COR-L47 (cell line): Measurements from ENCODE around the gene ECT2.
"Not testable (repeated sequence)": the region's sequence is repeated elsewhere in the genome, so short reads cannot be mapped to it uniquely, and the experiment has no call there.

Experiments
- DNase-seq: peaks from one replicate; lab custom pipeline; 2025; lab: John Stamatoyannopoulos, UW

Gene ECT2, protein sequence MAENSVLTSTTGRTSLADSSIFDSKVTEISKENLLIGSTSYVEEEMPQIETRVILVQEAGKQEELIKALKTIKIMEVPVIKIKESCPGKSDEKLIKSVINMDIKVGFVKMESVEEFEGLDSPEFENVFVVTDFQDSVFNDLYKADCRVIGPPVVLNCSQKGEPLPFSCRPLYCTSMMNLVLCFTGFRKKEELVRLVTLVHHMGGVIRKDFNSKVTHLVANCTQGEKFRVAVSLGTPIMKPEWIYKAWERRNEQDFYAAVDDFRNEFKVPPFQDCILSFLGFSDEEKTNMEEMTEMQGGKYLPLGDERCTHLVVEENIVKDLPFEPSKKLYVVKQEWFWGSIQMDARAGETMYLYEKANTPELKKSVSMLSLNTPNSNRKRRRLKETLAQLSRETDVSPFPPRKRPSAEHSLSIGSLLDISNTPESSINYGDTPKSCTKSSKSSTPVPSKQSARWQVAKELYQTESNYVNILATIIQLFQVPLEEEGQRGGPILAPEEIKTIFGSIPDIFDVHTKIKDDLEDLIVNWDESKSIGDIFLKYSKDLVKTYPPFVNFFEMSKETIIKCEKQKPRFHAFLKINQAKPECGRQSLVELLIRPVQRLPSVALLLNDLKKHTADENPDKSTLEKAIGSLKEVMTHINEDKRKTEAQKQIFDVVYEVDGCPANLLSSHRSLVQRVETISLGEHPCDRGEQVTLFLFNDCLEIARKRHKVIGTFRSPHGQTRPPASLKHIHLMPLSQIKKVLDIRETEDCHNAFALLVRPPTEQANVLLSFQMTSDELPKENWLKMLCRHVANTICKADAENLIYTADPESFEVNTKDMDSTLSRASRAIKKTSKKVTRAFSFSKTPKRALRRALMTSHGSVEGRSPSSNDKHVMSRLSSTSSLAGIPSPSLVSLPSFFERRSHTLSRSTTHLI

GRCh38 chr3:172750368-172751174, at the start of gene ECT2:
TSS of gene ECT2 (plus strand) at chr3:172750726. CDS start at chr3:172754531, 3,805 bp downstream.
- peak; percentile 100 for DNase-seq

DNA sequence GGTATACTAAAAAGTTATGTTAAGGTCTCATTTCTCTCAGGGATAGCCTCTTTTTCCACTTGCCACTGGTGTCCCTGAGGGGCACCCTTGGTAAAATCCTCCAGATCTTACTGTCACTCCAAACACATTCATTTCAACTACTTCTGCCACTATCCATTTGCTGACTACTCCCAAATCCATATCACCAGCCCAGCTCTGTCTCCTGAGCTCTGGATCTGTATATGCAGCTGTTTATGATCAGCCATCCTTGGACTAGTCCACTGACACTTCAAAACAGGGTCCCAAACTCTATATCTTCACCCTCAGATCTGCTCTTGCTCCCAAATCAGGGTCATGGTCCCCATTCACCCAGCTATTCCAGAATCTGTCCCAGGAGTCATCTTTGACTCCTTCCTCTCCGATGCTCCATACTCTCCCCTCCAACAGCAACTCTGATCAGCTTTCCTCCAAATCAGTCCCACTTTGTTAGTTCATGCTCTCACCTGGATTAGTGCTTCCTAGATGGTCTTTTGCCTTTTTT, 49.5 kb upstream of the ECT2 start:
- DNase-seq, result no peak

DNA sequence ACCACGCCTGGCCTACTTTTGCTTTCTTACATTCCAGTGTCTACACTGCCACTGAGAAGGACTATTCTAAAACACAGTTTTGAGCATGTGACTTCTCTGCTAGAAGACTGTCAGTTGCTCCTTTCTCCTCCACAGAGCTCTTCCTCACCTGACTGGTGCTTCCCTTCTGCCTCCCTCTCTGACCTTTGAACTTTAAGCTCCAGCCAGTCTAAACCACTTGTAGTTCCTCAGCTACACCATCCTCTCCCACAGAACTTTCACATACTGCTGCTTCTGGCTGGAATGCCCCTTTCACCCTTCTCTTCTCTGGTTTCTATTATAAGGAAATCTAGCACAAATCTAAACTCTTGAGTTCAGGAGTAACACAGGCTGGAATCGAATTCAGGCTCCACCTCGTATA, 48.8 kb upstream of the ECT2 start:
- no peak for DNase-seq

DNA sequence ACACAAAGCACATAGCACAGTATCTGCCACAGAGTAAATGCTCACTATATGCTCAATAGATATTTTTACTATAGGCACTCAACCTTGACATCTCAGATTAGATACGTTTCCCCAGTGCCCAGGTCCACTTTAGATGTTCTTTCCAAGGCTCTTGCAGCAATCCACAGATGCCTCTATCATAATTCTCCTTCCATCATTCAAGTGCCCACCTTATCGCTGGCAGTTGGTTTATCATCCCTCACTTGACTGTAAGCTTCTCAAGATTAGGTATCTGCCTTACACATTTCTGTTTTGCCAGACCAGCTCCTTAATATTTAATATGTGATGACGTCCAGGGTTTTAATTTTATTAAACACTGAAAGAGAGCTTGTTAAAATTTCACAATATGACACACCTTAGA, 48.3 kb upstream of the ECT2 start:
- DNase-seq, result no peak

DNA sequence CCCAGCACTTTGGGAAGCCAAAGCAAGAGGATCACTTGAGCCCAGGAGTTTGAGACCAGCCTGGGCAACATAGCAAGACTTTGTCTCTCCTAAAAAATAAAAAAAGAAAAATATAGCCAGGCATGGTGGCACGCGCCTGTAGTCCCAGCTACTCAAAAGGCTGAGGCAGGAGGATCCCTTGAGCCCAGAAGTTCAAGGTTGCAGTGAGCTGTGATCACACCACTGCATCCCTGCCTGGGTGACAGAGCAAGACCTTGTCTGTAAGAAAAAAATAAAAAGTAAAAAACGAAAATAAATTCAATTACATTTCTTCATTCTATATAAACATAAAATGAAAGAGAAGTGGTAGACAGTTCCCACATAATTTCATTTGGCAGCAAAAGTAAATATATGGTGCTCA, 47.8 kb upstream of the ECT2 start:
- DNase-seq, result not testable (repeated sequence)

DNA sequence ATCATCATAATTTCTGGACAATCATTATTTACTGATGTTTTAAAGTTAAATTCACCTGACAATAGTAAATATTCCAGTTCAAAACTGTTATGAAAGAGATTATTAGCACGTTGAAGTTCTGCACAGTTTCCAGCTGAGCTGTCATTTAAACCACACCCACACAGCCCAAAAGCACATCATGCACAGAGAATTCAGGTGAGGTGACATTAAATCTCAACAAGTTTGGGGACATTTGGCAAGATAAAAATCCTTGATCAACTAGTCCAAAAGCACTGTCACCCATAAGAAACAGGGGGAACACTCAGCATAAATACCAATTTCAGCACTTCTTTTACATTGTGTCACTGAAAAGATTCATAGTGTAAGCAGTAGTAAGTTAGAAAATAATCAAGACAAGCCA, 46.5 kb upstream of the ECT2 start:
- DNase-seq, result no peak

- DNase-seq, result no peak
Observed at GRCh38 chr3:172705170-172705569, 45.4 kb upstream of the ECT2 start.

- DNase-seq, result no peak
Observed at GRCh38 chr3:172707030-172707429, 43.5 kb upstream of the ECT2 start.

- no peak for DNase-seq
Observed at GRCh38 chr3:172707967-172708366, 42.6 kb upstream of the ECT2 start.

- no peak for DNase-seq
Observed at GRCh38 chr3:172708921-172709773, 41.4 kb upstream of the ECT2 start.

DNA sequence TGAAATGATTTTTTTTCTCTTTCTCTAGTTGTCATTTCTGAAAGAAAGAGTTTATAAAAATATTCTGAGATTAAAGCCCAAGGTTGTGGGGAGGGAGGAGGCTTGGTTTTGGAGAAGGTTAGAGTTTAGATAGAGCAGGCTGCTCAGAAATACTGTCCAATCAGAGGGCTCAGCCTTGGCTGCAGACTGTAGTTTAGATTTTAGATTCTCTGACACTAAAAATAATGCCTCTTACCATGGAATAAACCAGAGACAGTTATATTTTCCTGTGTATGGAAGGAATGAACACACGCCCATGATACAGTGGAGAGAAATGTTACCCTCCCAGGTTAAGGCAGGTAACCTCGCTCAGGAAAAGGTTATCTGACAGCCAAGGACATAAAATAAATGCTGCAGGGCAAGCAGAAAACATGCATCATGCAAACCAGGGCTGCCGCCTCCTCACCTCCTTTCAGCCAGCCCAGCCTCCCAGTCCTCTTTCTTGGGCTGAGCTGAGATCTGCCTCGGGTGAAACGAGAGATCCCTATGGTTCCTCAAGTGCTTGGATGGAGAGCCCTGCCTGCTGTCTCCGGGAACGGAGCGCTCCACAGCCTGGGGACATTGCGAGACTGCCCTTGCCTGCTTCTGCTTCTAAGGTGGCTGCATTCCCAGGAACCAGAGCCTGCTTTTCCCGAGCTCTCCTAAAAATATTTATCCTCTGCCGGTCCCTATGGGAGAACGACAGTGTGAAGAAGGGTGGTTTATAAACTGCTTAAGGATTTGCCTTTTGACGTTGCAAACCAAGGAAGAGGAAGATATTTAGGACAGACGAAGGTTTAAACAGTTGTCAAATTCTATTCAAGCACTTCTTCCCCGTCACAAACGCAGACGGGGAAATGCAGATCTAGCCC, 40.5 kb upstream of the ECT2 start:
- peak; percentile 13 for DNase-seq

DNA sequence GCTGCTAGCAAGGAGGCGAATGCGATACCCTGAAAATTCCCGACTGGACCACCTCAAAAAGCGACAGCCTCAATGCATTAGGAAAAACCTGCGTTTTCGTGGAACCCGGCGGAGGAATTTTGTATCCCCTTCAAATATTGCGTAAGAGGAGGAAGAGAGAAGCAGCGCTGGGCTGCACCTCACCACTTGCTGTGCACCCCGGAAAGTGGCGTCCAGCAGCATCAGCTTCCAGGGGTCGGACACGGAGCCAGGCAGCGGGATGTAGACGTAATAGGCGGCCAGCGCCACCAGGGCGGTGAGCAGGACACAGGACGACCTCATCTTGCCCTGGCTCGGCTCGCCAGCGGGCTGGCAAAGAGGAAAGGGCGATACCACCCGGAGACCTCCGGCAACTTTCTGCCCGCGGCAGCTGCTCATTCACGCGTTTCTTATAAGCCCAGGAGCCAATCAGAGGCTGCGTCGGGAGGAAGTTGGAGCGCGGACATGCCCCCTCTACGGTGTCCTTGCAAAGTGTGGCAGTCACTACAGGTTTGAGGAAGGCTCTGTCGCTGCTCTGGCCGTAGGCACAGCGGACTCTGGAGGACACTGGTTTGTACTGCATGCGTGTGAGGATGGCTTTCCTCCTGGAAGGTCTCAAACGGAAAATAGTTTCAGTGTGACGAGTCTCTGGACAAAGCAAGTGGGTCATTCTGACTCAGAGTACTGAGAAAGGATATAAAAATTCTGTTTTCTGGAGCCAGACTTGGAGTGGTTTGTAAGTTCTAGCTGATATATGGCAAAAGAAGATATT, 39.7 kb upstream of the ECT2 start, which contains the start of gene NCEH1:
Gene NCEH1, minus strand, starts transcription at position 404 of the 790 bp plus-strand sequence. Its CDS starts 83 bp downstream, at position 321.
- DNase-seq, result peak; percentile 97

GRCh38 chr3:172711454-172711795, 39.1 kb upstream of the ECT2 start:
- DNase-seq, result no peak

DNA sequence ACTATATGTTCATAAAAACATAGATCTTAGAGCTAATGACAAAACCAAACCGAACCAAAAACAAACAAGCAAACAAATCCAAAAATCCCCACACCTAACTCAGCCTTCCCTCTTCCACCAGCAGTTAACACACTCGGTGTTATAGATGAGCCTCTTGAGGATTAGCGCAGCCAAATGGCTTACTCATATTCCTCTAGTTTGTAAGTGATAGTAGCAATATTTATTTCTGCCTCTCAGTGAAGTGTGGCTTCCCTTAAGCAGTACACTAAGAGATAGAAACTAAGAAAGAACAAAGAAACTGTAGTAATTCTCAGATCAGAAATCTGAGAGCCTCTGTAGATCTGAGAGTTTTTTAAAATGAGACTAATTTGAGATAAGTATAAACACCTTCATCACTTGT, 37.2 kb upstream of the ECT2 start:
- DNase-seq, result no peak

DNA sequence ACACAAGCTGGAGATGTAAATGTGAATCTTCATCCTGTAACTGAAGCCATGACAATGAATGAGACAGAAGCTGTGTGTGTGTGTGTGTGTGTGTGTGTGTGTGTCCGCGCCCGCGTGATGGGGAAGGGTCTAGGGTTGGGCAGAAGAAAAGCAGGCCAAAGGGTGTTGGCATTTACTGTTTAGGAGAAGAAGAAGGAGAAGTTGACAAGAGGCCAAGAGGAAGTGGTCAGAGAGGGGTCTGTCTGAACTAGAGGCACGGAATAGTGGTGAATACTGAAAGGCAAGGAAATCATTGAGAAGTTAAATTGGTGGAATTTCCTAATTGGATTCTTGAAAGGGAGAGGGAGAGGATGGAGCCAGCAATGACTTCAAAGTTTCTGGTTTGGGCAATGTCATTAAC, 34.0 kb upstream of the ECT2 start:
- no peak for DNase-seq

GRCh38 chr3:172717493-172718088, 32.9 kb upstream of the ECT2 start:
- no peak for DNase-seq

GRCh38 chr3:172722536-172723040, 27.9 kb upstream of the ECT2 start:
- DNase-seq, result not testable (repeated sequence)

GRCh38 chr3:172726380-172726779, 24.1 kb upstream of the ECT2 start:
- DNase-seq, result no peak
